ENCODE results near the gene NFIC.
A peak's percentile ranks its signal among the peaks of the same experiment; 100 is the strongest.
"Not testable (repeated sequence)": the region's sequence is repeated elsewhere in the genome, so short reads cannot be mapped to it uniquely, and the experiment has no call there.

Gene NFIC

DNA sequence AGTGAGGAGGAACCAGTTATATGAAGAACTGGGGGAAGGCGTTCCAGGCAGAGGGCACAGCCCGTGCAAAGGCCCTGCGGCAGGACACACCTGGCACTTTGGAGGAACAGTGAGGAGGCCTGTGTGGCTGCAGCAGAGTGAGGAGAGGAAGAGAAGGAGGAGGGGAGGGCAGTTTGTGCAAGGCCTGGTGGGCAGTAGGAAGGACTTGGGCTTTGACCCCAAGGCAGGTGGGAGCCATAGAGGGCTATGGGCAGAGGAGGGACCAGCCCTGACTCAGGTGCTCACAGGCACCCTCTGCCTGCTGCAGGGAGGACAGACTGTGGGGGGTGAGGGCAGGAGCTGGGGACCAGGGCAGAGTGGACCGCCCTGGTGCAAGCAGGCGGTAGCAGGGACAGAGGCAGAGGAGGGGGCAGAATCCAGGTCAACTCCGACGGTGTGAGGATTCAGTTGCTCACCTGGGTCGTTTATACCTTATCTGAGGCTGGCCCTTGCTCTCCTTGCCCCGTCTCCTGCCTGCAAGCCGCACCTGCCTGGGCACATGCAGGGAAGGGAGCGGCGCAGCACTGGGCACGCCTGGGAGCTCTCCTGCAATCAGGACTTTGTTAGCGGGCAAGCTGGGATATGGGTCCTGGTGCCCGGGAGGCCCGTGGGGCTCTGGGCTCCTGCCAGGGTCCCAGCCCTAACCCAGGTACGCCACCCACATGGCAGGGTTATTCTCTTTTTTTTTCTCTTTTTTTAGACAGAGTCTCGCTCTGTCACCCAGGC is 34.8 kb downstream of the NFIC start:
- DNase-seq, result no peak

DNA sequence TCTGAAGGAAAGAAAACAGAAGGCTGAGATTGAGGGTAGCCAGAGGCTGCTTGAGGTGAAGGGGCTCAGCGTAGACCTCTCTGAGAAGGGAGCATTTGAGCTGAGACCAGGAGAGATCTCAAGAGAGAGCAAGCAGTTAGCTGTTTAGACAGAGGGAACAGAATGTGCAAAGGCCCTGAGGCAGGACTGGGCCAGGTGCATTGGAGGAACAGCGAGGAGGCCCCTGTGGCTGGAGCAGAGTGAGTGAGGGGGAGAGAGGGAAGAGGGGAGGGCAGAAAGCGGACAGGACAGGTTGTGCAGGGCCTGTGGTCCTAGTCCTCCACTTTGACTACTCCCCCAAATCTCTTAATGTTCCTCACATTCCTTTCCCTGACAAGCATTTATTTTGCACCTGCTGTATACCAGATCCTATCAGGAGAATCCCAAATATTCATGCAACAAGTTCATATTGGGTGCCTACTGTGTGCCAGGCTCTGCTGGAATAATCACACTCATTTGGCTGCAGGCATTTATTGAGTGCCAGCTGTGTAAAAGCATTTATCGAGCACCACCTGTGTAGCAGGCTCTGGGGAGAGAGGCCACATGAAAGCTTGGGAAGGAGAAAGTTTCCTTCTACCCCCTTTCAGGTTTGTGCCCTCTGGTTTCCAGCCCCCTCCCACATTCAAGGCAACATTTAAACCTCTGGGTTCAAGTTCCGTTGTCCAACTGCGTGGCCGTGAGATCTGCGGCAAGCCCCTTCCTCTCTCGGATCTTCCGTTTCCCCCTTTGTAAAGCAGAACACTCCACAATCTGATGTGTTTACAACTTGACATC is 36.5 kb downstream of the NFIC start:
- DNase-seq, result no peak

DNA sequence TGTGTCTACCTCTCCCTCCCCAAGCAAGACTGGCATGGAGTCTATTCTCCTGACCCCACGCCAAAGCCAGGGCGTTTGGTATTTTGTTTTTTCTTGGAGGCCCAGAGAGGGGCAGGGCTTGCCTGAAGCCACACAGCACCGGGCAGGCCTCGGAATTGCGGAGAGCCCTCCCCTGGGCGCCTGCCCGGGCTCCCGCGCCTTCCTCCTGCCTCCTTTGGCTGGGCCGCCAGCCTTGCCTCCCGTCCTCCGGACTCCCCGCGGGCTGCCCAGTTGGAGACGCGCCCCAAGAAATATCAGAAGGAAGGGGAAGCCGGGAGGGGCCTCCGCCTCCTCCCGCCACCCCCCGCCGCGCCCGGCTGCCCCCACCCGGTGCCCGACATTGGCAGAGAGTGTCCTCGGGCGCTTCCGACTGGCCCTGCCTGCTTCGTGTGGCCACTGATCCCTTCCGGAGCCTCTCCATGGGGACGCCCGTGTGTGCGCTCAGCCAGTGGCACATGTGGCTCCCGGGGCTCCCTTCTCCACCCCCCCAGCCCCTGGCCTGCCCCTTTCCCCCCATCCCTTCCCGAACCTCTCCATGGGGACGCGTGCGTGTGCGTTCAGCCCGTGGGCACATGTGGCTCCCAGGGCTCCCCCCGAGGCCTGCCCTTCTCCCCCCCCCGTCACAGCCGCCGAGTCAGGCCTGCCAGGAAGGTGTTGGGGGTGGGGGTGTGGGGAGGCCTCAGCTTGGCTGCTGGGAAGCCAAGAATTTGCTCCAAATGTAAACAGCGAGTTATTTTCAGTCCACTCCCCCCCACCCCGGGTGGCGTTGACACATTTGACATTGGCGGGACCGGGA is 37.3 kb downstream of the NFIC start:
- DNase-seq, result peak; percentile 92

DNA sequence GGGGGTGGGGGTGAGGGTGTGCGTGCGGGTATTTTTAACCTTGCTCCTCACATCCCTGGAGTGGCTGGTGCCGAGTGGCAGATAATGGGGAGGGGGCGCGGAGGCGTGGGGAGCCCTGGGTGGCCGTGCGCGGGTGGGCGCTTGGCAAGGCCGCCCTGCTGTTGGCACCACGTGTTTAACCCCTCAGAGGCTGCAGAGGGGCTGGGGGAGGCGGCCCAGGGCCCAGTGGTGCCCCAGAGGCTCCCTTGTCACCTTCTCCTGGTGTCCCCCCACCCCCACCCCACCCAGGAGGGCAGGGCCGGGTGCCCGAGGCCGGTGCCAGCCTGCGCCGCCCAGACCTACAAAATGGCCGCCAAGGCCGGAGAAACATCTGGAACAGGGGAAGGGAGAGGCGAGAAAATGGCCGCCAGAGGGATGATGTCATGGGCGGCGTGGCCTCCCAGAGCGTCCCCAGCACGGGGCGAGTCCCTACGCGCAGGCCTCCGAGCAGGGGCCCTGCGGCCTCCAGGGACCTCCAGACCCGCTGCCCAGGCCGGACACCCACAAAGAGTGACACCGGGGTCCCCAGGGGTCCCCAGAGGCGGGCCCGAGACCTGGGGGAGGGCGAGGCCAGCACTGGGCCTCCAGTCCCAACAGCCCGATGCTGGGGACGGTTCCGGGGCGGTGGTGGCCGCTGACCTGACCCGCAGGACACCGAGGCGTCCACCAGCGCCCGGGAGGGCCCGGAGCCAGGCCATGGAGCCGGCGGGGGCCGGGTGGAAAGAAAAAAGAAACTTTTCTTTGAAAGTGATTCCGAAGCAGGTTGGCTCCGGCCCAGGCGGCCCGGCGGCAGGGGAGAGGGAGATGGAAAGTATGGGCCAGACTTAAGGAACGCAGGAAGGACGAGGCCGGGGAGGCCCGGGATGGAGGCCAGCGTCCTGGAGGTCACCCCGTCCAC is 38.2 kb downstream of the NFIC start:
- DNase-seq, result peak; percentile 92

DNA sequence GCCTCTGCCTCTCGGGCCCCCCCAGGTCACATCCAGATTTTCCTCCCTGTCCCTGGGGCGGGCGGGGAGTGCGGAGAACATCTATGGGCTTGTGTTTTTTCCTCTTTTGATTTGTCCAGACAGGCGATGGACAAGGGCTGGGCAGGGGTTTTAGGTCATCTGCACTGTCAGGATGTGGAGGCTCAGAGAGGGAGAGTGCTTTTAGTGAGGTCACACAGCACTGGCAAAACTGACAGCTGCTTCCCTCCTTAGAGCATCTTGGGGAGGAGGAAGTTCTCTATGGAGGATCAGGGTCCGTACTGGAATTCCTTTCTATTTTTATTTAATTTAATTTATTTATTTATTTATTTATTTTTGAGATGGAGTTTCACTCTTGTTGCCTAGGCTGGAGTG is 38.9 kb downstream of the NFIC start:
- no peak for DNase-seq

DNA sequence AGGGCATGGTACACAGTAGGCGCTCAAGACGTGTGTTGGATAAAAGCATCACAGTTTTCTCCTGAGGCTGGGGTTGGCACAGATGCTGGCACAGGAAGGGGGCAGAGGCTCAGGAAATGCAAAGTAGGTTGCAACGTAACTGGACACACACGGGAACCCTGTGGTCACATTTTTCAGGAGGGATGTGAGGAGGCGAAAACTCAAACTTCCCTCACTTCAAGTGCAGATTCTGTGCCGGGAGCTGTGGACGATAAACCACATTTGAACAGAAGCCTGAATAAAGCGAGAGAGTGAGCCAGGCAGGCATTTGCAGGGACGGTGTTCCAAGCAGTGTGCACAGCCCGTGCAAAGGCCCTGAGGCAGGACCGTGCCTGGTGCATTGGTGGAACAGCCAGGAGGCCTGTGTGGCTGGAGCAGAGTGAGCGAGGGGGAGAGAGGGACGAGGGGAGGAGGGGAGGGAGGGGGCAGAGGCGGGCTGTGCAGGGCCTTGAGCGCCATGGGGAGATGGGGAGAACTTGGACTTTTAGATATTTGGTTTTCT is 40.3 kb downstream of the NFIC start:
- no peak for DNase-seq

DNA sequence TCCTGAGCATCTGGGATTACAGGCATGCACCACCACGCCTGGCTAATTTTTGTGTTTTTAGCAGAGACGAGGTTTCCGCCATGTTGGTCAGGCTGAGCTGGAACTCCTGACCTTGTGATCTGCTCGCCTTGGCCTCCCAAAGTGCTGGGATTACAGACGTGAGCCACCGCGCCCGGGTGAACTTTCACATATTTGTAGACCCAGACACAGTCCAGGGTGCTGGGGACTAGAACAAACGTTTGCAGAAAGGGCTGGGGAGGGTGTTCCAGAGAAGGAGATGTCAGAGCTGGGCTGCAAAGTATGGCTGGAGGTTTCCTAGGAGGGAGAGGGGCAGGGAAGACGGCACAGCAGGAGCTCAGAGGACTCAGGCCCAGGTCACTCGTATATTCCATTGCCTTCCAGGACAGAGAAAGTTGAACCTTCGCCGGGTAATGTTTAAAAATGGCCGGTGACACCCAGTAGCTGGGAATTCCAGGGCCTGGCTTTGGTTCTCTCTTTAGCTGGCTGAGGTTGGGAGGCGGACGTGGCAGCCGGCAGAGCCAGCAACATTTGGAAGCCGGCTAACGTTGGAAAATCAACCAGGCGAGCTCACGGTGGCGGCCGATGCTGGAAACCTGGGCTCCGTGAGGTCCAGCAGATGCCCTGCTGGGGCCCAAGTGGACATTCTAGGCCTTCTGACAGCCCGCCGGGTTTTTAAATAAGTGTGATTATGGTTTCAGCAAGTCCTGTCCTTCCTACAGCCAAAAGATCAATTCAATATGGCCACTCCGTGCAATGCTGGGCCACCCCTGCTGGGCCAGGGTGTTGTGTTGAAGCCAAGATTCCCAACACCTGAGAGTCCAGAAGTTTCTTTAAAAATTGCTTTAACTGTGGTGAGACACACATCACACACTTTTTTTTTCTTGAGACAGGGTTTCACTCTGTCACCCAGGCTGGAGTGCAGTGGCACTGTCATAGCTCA is 41.5 kb downstream of the NFIC start:
- DNase-seq, result peak; percentile 88

DNA sequence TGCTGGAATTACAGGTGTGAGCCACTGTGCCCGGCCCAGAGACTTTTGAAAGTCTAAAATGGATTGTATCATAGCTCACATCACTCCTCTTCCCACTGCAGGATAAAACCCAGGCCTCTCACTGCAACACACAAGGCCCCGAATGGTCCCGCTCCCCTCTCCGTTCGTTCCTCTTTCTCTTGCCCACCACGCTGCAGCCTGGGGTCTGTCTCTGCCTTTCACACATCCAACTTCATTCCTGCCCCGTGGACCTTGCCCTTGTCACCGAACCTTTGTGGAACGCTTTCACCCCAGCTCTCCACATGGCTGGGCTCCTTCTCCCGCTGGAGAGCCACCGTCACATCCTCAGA is 42.6 kb downstream of the NFIC start:
- DNase-seq, result no peak

DNA sequence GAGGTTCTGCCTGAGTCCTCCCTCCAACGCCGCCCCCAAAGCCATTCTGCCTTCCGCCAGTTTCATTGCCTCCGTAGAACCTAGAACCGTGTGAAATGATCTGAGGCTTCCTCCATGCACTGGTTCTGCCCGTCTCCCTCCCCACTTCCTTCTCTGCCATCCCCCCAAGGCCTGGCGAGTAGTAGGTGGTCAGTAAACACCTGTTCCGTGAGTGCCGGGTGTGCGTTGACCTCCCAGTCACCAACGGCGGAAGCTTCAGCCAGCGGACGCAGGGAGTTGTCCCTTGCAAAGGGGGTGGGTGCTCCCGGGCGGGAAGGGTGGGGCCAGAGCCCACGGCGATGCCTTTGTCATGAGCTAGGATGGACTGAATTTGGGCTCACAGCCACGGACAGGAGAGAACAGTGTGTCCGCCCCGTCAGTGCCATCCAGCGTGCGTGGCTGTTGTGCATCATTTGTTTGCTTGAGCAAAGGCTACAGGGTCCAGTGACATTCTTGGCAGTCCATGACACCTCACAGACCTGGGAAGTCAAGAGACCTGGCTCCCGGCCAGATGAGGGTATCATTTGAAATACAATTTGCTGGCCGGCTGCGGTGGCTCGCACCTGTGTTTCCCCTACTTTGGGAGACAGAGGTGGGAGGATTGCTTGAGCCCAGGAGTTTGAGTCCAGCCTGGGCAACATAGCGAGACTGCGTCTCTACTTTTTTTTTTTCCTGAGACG is 43.1 kb downstream of the NFIC start:
- no peak for DNase-seq

DNA sequence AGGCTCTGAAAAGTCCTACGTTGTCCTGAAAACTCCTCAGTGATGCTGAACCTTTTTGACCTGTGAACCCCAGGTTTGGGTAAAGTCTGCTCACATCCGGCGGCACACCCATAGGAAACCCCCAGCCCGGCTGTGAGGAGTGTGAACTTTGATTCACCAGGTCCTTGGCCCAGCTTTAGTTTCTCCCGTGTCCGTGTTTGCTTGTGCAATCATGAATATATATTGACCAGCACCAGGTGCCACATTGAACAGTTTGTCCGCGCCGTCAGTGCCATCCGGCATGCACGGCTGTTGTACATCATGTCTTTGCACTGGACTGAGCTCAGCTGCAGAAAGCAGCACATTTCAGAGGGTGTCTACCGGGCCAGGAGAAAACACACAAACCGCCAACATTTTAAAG is 45.3 kb downstream of the NFIC start:
- DNase-seq, result no peak

DNA sequence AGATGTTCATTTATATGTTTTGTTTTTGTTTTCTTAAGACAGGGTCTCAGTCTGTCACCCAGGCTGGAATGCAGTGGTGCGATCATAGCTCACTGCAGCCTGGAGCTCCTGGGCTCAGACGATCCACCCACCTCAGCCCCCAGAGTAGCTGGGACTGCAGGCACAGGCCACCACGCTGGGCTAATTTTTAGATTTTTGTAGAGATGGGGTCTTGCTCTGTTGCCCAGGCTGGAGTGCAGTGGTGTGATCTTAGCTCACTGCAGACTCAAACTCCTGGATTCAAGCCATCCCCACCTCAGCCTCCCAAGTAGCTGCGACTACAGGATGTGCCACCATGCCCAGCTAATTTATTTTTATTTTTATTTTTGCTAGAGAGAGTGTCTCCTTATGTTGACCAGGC is 45.7 kb downstream of the NFIC start:
- no peak for DNase-seq

DNA sequence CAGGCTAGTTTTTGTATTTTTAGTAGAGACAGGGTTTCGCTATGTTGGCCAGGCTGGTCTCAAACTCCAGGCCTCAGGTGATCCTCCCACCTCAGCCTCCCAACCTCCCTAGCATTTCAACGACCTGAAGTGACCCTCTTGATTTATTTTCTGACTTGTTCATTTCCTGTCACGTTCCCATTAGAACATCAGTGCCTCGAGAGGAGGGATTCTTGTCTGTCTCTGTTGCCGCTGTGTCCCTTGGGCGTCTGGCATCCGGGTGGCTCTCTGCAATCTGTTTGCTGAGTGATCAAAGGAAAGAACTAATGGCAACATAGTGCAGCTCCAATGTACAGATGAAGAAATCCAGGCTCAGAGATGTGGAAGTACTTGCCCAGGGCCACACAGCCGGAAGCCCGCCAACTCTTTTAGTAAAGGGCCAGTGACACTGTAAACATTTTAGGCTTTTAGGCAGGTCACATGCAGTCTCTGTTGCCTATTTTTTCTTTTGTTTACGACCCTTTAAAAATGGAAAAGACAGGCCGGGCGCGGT is 47.5 kb downstream of the NFIC start:
- no peak for DNase-seq

DNA sequence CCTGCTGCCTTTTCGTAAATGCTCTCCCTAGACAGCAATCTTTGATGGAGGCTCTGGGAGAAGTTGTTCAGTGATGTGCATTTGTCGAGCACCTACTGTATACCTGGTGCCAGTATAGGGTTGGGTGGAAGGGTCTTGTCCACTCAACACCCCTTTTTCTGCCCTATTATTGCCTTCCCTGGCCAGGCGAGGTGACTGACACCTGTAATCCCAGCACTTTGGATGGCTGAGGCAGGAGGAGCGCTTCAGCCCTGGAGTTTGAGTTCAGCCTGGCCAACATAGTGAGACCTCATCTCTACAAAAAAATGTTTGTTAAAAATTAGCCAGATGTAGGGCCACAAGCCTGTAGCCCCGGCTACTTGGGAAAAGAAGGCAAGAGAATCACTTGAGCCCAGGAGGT is 49.3 kb downstream of the NFIC start:
- no peak for DNase-seq

DNA sequence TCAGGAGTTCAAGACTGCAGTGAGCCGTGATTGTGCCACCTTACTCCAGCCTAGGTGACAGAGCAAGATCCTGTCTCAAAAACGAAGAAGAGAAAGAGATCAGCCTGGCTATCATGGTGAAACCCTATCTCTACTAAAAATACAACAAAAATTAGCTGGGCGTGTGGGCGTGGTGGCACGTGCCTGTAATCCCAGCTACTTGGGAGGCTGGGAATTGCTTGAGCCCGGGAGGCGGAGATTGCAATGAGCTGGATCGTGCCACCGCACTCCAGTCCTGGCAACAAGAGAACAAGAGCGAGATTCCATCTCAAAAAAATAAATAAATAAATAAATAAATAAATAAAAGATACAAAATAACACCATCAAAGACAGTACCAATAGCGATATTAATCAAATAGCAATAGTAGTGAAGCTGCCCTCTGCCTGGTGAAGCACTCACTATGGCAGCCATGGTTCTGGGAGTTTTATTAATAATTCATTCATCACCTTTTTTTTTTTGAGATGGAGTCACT is 53.9 kb downstream of the NFIC start:
- no peak for DNase-seq

DNA sequence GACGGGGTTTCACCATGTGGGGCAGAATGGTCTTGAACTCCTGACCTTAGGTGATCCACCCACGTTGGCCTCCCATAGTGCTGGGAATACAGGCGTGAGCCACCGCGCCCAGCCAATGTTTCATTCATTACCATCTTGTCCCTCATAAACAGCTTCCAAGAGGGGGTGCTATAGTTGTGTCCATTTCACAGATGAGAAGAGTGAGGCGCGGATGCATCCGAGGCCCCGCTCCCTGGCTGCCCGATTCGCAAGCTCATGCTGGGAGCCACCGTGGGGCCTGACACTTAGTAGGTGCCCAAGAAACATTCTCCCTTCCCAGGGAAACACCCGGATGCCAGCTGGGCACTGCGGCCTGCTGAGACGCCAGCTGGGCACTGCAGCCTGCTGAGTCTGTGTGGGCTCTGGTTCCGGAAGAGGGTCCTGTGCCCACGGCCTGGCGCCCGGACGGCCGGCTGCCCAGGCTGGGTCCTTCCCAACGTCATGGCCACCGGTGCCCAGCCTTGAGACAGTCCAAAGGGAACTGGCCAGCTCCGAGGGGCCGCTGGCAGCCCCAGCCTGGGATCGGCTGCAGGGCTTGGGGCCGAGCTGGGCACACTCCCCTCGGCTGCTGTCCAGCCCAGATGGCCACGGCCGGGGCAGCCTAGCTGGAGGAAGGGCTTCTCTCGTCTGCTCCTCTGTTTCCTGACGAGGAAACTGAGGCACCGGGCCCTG is 54.7 kb downstream of the NFIC start:
- no peak for DNase-seq

DNA sequence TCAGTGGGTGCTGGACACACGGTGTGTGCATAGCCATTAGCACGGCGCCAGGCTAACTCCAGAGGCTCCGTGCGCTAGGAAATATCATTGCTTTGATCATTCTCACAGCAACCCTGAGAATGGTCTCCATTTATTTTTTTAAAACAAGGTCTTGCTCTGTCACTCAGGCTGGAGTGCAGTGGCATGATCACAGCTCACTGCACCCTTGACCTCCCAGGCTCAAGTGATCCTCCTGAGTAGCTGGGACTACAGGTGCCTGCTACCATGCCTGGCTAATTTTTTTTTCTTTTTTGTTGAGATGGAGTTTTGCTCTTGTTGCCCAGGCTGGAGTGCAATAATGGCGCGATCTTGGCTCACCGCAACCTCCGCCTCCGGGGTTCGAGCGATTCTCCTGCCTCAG is 55.3 kb downstream of the NFIC start:
- DNase-seq, result not testable (repeated sequence)

DNA sequence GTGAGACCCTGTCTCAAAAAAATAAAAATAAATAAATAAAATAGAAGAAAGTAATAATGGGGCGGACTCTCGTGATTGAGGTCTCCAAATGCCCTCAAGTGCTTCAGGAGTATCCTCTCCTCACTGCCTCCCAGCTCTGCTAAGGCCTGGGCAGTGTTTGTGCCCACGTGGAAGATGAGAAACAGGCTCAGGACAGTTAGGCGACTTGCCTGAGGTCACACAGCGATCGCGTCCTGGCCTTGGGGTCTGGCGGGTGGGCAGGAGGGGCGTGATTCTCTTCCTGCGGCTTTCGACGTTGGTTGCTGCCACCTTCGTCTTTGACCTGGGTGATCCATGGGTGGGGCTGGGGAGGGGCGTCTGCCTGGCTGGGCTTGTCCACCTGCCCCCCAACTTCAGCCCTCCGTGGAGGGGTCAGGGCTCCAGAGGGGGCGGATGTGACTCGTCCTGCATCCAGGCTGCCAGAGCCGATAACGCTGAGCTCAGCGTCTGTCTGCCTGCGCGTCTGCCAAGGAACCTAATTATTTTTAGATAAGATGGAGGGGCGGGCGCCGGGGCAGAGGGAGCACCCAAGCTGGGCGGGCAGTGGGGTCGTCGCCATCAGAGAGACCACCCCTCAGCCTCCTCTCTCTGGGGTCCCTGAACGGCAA is 56.9 kb downstream of the NFIC start:
- DNase-seq, result no peak

DNA sequence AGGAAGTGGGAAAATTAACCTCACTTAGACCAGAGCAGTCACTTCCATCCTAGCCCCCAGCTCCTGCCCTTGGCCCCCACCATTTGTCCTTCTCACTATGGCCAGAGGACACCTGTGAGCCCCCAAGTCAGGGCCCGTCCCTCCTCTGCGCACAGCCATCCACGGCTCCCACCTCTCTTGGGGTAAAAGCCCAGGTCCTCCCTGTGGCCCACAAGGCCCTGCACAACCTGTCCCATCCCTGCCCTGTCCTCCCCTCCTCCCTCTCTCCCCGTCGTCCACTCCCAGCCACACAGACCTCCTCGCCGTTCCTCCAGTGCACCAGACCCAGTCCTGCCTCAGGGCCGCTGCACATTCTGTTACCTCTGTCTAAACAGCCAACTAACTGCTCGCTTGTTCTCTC is 60.0 kb downstream of the NFIC start:
- DNase-seq, result no peak

DNA sequence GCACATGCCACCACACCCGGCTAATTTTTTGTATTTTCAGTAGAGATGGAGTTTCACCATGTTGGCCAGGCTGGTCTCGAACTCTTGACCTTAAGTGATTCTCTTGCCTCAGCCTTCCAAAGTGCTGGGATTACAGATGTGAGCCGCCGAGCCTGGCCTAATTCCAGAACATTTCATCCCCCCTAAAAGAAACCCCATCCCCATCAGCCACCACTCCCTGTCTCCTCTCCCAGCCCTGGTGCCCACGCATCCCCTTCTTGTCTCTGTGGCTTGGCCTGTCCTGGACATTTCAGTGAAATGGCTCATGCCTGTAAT is 63.9 kb downstream of the NFIC start:
- not testable (repeated sequence) for DNase-seq

Data from right hindlimb (tissue), 1 donor.